Measurements from ENCODE around the gene UBE2Q1.
"Not testable (repeated sequence)": the region's sequence is repeated elsewhere in the genome, so short reads cannot be mapped to it uniquely, and the experiment has no call there.

The UBE2Q1 gene

DNA sequence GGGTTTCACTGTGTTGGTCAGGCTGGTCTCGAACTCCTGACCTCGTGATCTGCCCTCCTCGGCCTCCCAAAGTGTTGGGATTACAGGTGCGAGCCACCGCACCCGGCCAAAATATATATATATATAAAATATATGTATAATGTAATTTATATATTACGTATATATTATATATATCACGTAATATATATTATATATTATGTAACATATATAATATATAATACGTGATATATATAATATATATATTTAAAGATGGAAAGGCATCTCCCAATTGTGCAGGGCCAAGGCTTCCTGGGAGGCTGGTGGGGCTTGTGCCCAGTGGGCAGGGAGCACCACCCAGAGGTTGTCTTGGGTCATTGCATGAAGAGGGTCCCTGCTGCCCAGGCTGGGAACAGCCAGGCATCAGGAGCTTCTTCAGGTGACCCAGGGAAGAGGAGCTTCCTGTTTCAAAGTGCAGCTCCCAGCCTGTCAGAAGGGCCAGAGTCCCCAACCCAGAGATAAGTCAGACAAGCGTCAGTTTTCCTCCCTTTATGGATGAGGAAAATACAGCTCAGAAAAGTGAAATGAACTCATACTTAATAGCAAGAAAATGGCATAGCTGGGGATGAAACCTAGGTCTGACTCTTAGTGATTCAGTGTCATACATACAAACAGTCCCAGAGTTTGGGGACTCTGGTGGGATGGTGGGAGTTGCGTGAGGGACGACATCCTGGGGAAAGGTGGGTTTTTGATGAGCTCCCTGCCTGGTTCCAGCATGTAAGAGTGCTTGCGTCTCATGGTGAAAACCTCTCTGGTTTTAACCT, 12.0 kb downstream of the UBE2Q1 start:
- peaks cover 3% of the 10 kb centered on the region for H3K27me3 ChIP-seq (ENCODE audit: control insufficient read depth, insufficient read depth, low read length)
- peaks cover 16% of the 10 kb centered on the region for H3K36me3 ChIP-seq (ENCODE audit: control insufficient read depth, insufficient read depth, low read length)
- H3K4me3 ChIP-seq (ENCODE audit: low read length) = no peak overlapping the region
- H3K9ac ChIP-seq (ENCODE audit: low read length) = no peak overlapping the region
- H3K4me1 ChIP-seq (ENCODE audit: control insufficient read depth, insufficient read depth, low read length) = peaks cover 34% of the 10 kb centered on the region
- no peaks in the 10 kb centered on the region for H3K9me3 ChIP-seq (ENCODE audit: control insufficient read depth, low read length)

- Histone ChIP-seq H3K9me3 (ENCODE audit: control insufficient read depth, low read length) (no peaks in the 10 kb centered on the region), H3K27me3 (ENCODE audit: control insufficient read depth, insufficient read depth, low read length) (peaks cover 6% of the 10 kb centered on the region), H3K4me3 (ENCODE audit: low read length) (no peak overlapping the region), H3K4me1 (ENCODE audit: control insufficient read depth, insufficient read depth, low read length) (no peaks in the 10 kb centered on the region), H3K9ac (ENCODE audit: low read length) (no peak overlapping the region), H3K36me3 (ENCODE audit: control insufficient read depth, insufficient read depth, low read length) (no peaks in the 10 kb centered on the region)
Observed at GRCh38 chr1:154541231-154541630, 17.2 kb downstream of the UBE2Q1 start.

GRCh38 chr1:154539486-154540483, 18.7 kb downstream of the UBE2Q1 start:
- Histone ChIP-seq H3K27me3 (ENCODE audit: control insufficient read depth, insufficient read depth, low read length) (peaks cover 6% of the 10 kb centered on the region), H3K9me3 (ENCODE audit: control insufficient read depth, low read length) (no peaks in the 10 kb centered on the region), H3K4me1 (ENCODE audit: control insufficient read depth, insufficient read depth, low read length) (no peaks in the 10 kb centered on the region), H3K9ac (ENCODE audit: low read length) (no peak overlapping the region), H3K4me3 (ENCODE audit: low read length) (no peak overlapping the region), H3K36me3 (ENCODE audit: control insufficient read depth, insufficient read depth, low read length) (no peaks in the 10 kb centered on the region)

DNA sequence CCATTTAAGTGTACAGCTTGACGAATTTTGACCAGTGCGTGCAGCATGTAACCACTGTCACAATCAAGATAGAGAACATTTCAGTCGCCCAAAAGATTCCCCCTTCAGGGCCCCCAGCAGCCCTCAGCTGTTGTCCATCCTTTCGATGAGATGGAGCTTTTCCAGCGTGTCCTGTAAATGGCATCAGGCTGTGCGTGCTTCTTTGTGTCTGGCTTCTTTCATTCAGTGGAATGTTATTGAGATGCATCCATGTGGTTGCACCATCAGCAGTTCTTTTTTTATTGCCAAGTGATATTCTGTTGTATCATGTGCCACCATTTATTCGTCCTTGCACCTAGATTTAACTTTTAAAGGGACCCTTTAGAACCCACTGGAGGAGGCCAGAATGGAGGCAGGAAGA, 21.9 kb downstream of the UBE2Q1 start:
- H3K27me3 ChIP-seq (ENCODE audit: control insufficient read depth, insufficient read depth, low read length) = peaks cover 4% of the 10 kb centered on the region
- H3K4me3 ChIP-seq (ENCODE audit: low read length) = no peak overlapping the region
- H3K9me3 ChIP-seq (ENCODE audit: control insufficient read depth, low read length) = no peaks in the 10 kb centered on the region
- no peaks in the 10 kb centered on the region for H3K36me3 ChIP-seq (ENCODE audit: control insufficient read depth, insufficient read depth, low read length)
- H3K9ac ChIP-seq (ENCODE audit: low read length) = no peak overlapping the region
- no peaks in the 10 kb centered on the region for H3K4me1 ChIP-seq (ENCODE audit: control insufficient read depth, insufficient read depth, low read length)

DNA sequence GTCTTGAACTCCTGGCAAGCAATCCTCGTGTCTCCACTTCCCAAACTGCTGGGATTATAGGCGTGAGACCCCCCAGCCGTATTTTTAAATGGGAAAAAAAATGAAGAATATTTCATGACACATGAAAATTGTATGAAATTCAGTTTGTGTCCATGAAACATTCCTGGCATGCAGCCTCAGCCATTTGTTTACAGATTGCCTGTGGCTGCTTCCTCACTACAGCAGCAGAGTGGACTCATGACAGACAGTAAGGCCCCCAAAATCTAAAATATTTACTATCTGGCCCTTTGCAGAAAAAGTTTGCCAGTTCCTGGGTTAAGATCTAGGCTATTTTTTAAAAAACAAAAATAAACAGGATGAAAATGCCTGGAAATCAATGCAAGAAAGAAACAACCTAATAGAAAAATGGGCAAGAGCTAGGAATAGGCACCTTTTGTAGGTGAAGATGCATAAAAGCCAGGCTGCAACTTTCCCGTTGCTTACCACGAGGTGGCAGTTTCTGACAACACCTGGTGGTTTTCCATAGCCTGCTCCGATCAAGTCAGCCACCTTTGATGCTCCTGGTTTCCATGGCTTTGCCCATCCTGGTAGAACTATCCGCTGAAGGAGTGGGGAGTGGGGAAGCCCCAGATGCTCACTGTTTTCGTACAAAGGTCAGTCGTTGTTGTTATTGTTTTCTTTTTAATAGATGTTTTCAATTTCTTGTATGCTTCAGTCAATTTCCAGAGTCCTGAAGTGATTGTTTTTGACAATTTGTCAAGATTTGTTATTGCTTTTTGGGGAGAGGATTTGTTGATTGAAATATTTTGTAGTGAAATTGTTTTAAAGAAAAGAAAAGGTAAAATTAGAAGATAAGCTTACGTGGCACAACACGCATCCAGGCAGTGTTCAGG, 24.3 kb downstream of the UBE2Q1 start:
- H3K4me1 ChIP-seq (ENCODE audit: control insufficient read depth, insufficient read depth, low read length) = no peaks in the 10 kb centered on the region
- H3K36me3 ChIP-seq (ENCODE audit: control insufficient read depth, insufficient read depth, low read length) = no peaks in the 10 kb centered on the region
- no peaks in the 10 kb centered on the region for H3K27me3 ChIP-seq (ENCODE audit: control insufficient read depth, insufficient read depth, low read length)
- H3K4me3 ChIP-seq (ENCODE audit: low read length) = no peak overlapping the region
- H3K9ac ChIP-seq (ENCODE audit: low read length) = no peak overlapping the region
- H3K9me3 ChIP-seq (ENCODE audit: control insufficient read depth, low read length) = no peaks in the 10 kb centered on the region

DNA sequence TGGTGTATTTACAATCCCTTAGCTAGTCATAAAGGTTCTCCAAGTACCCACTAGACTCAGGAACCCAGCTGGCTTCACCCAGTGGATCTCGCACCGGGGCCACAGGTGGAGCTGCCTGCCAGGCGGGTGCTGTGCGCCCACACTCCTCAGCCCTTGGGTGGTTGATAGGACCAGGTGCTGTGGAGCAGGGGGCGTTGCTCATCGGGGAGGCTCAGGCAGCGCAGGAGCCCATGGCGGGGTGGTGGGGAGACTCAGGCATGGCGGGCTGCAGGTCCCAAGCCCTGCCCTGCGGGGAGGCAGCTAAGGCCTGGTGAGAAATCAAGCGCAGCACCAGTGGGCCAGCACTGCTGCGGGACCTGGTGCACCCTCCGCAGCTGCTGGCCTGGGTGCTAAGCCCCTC, 26.5 kb downstream of the UBE2Q1 start:
- not testable (repeated sequence) for H3K4me1 ChIP-seq (ENCODE audit: control insufficient read depth, insufficient read depth, low read length); H3K9me3 ChIP-seq (ENCODE audit: control insufficient read depth, low read length); H3K9ac ChIP-seq (ENCODE audit: low read length); H3K27me3 ChIP-seq (ENCODE audit: control insufficient read depth, insufficient read depth, low read length); H3K36me3 ChIP-seq (ENCODE audit: control insufficient read depth, insufficient read depth, low read length); H3K4me3 ChIP-seq (ENCODE audit: low read length)

GRCh38 chr1:154529308-154529707, 29.2 kb downstream of the UBE2Q1 start:
- Histone ChIP-seq H3K9ac (ENCODE audit: low read length) (no peak overlapping the region), H3K4me3 (ENCODE audit: low read length) (no peak overlapping the region), H3K9me3 (ENCODE audit: control insufficient read depth, low read length) (no peaks in the 10 kb centered on the region), H3K4me1 (ENCODE audit: control insufficient read depth, insufficient read depth, low read length) (no peaks in the 10 kb centered on the region), H3K36me3 (ENCODE audit: control insufficient read depth, insufficient read depth, low read length) (no peaks in the 10 kb centered on the region), H3K27me3 (ENCODE audit: control insufficient read depth, insufficient read depth, low read length) (no peaks in the 10 kb centered on the region)

DNA sequence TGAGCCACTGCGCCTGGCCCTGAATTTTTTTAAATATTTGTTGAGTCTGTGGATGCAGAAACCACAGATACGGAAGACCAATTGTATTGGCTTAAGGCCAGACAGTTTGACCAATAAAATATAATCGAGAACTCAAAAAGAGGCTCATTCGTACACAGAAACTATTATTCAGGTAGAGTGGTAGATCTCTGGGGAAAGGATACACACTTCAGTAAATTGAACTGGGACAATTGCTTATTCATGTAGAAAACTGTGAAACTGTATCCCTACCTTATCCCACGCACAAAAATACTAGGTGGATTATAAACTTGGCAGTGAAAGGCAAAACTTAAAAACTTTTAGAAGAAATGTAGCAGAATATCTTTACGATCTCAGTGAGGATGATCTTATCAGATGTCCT, 31.3 kb downstream of the UBE2Q1 start:
- Histone ChIP-seq H3K36me3 (ENCODE audit: control insufficient read depth, insufficient read depth, low read length) (no peaks in the 10 kb centered on the region), H3K4me1 (ENCODE audit: control insufficient read depth, insufficient read depth, low read length) (no peaks in the 10 kb centered on the region), H3K4me3 (ENCODE audit: low read length) (no peak overlapping the region), H3K27me3 (ENCODE audit: control insufficient read depth, insufficient read depth, low read length) (no peaks in the 10 kb centered on the region), H3K9ac (ENCODE audit: low read length) (no peak overlapping the region), H3K9me3 (ENCODE audit: control insufficient read depth, low read length) (no peaks in the 10 kb centered on the region)

GRCh38 chr1:154524881-154525280, 33.6 kb downstream of the UBE2Q1 start:
- Histone ChIP-seq H3K4me3 (ENCODE audit: low read length) (no peak overlapping the region), H3K9me3 (ENCODE audit: control insufficient read depth, low read length) (no peaks in the 10 kb centered on the region), H3K4me1 (ENCODE audit: control insufficient read depth, insufficient read depth, low read length) (no peaks in the 10 kb centered on the region), H3K27me3 (ENCODE audit: control insufficient read depth, insufficient read depth, low read length) (no peaks in the 10 kb centered on the region), H3K9ac (ENCODE audit: low read length) (no peak overlapping the region), H3K36me3 (ENCODE audit: control insufficient read depth, insufficient read depth, low read length) (no peaks in the 10 kb centered on the region)

GRCh38 chr1:154521695-154522094, 36.8 kb downstream of the UBE2Q1 start:
- Histone ChIP-seq H3K36me3 (ENCODE audit: control insufficient read depth, insufficient read depth, low read length) (no peaks in the 10 kb centered on the region), H3K9ac (ENCODE audit: low read length) (no peak overlapping the region), H3K4me3 (ENCODE audit: low read length) (no peak overlapping the region), H3K4me1 (ENCODE audit: control insufficient read depth, insufficient read depth, low read length) (no peaks in the 10 kb centered on the region), H3K9me3 (ENCODE audit: control insufficient read depth, low read length) (no peaks in the 10 kb centered on the region), H3K27me3 (ENCODE audit: control insufficient read depth, insufficient read depth, low read length) (no peaks in the 10 kb centered on the region)

- H3K4me1 ChIP-seq (ENCODE audit: control insufficient read depth, insufficient read depth, low read length) = no peaks in the 10 kb centered on the region
- H3K9me3 ChIP-seq (ENCODE audit: control insufficient read depth, low read length) = no peaks in the 10 kb centered on the region
Observed at GRCh38 chr1:154520333-154520732, 38.1 kb downstream of the UBE2Q1 start.

More at GRCh38 chr1:154520333-154520732, 38.1 kb downstream of the UBE2Q1 start:
- no peak overlapping the region for H3K9ac ChIP-seq (ENCODE audit: low read length)
- H3K27me3 ChIP-seq (ENCODE audit: control insufficient read depth, insufficient read depth, low read length) = no peaks in the 10 kb centered on the region
- H3K4me3 ChIP-seq (ENCODE audit: low read length) = no peak overlapping the region
- no peaks in the 10 kb centered on the region for H3K36me3 ChIP-seq (ENCODE audit: control insufficient read depth, insufficient read depth, low read length)
